GM19351 (cell line): Measurements from ENCODE around the gene C12orf54.
"Not testable (repeated sequence)": the region's sequence is repeated elsewhere in the genome, so short reads cannot be mapped to it uniquely, and the experiment has no call there.

Experiments
- ATAC-seq: cut with Tn5 transposase; IDR thresholded peaks from one replicate; pipeline ENCODE4 v1.9.1; 2021; ENCODE audit warnings: mild to moderate bottlenecking, moderate library complexity; ENCODE audit not compliant: unreplicated experiment

C12orf54 gene

DNA sequence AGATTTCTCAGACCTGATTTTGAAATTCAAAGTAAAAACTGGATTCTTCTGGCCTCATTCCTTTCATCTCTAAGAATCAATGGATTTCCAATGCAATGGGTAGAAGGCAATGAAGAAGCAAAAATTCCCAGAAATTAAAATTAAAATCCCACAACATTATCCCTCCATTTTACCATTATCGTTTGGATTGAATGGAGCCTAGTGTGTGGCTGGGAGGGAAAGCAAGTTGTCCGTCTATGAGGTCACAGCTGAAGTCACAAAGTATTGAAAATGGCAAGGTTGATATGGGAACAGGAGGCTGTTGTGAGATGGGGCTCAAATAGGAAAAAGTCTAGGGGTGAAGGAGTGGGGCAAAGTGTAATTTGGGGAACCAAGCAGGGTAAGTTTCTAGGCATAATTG is at the start of gene C12orf54:
Gene C12orf54, plus strand, starts transcription at position 301 of the 400 bp plus-strand sequence. CDS start 799 bp downstream, outside the sequence.
- ATAC-seq = no peak

DNA sequence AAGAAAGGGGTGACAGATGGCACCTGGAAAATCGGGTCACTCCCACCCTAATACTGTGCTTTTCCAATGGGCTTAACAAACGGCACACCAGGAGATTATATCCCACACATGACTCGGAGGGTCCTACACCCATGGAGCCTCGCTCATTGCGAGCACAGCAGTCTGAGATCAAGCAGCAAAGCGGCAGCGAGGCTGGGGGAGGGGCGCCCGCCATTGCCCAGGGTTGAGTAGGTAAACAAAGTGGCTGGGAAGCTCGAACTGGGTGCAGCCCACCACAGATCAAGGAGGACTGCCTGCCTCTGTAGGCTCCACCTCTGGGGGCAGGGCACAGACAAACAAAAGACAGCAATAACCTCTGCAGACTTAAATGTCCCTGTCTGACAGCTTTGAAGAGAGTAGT is 48.3 kb upstream of the C12orf54 start:
- ATAC-seq = not testable (repeated sequence)

- ATAC-seq = no peak
Measured at GRCh38 chr12:48441069-48441468, 41.2 kb upstream of the C12orf54 start.

- no peak for ATAC-seq
Measured at GRCh38 chr12:48442179-48442847, 40.0 kb upstream of the C12orf54 start.

GRCh38 chr12:48445538-48445937 is 36.8 kb upstream of the C12orf54 start:
- no peak for ATAC-seq

DNA sequence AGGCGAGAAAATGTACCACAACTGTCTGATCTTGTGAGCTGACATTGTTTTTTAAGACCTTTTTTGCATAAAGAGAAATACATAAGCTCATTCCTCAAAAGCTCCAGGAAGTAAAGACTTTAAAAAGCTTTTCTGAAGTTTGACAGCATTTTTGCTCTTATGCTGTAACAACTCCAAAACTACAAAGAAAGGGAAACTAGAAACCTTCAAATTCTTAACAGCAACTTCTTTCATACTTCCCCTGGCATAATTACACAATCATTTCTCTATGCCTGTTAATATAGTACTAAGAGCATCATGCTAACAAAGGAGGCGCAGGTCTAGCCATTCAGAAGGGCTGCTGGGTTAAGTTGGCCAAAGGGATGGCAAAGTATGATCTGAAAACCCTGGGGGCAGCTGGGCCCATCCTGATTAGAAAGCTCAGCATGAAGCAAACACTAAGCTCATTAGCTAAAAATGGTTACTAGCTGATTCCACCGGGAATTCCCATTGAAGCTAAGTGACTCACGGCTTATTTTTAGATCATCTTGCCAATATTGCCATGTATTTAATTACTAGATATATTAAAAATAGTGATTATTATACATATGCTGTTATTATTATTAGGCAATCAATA is 36.0 kb upstream of the C12orf54 start:
- no peak for ATAC-seq

DNA sequence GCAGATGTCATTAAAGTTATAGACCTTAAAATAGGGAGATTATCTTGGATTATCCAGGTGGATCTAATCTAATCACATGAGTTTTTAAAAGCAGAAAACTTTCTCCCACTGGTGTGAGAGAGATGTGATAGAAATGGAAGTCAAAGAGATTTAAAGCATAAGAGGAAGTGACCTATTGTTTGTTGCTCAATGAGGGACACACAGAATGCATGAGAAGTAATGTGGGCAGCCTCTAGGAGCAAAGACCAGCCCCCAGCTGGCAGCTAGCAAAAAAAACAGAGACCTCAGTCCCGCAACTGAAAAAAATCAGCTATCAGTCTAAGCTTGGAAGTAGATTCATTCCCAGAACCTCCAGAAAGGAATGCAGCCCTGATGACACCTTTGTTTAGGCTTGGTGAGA is 34.5 kb upstream of the C12orf54 start:
- ATAC-seq = no peak

DNA sequence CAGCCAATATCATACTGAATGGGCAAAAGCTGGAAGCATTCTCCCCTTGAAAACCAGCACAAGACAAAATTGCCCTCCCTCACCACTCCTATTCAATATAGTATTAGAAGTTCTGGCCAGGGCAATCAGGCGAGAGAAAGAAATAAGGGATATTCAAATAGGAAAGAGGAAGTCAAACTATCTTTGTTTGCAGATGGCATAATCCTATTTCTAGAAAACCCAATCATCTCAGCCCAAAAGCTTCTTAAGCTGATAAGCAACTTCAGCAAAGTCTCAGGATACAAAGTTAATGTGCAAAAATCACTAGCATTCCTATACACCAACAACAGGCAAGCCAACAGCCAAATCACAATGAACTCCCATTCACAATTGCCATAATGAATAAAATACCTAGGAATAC is 30.9 kb upstream of the C12orf54 start:
- no peak for ATAC-seq

DNA sequence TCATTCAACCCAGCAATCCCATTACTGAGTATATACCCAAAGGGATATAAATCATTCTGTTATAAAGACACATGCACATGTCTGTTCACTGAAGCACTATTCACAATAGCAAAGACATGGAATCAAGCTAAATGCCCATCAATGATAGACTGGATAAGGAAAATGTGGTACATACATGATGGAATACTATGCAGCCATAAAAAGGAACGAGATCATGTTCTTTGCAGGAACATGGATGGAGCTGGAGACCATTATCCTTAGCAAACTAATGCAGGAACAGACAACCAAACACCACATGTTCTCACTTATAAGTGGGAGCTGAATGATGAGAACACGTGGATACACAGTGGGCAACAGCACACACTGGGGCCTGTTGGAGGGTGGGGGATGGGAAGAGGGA is 29.3 kb upstream of the C12orf54 start:
- not testable (repeated sequence) for ATAC-seq

DNA sequence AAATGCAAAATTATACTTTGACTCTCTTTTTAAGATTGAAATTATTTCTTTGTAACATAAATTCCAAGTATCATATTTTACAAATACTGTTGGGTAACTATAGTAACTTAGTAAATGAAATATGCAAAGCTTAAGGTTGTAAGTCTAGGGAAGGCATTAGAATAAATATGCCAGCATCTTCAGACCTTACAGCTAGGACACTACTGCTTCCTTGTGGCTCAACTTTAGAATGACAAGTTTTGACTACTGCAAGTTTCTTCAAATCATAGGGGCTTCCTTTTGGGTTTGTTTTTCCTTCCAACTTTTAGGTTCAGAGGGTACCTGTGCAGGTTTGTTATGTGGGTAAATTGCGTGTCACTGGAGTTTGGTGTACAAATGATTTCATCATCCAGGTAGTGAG is 27.6 kb upstream of the C12orf54 start:
- ATAC-seq = no peak

GRCh38 chr12:48455116-48455515 is 27.2 kb upstream of the C12orf54 start:
- ATAC-seq = no peak

DNA sequence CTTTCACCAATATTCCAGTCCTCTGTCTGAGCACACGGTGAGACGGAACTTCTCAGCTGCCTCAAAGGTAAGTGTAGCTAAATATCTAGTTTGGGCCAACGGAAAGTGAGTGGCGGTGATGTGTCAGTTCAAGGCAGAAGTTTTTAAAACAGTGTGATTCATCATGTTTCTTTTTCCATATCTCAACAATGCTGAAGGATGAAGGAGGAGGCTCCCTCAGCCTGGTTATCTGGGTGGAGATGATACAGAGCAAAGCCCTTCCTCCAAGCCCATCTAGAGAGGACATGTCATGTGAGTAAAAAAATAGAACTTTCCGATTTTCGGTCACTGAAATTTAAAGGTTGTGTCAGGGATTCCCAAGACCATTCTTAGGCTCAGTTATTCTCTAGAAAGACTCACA is 23.0 kb upstream of the C12orf54 start:
- no peak for ATAC-seq

DNA sequence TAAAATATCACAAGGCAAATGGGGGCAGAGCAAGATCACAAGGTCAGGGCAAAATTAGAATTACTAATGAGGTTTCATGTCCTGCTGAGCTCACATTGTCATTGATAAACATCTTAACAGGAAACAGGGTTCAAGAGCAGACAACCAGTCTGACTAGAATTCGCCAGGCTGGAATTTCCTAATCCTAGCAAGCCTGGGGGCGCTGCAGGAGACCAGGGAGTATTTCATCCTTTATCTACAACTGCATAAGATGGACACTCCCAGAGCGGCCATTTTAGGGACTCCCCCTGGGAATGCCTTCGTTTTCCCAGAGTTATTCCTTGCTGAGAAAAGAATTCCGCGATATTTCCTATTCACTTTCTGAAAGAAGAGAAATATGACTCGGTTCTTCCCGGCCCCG is 13.3 kb upstream of the C12orf54 start:
- not testable (repeated sequence) for ATAC-seq

- ATAC-seq = no peak
Measured at GRCh38 chr12:48472259-48472658, 10.0 kb upstream of the C12orf54 start, which contains the start of gene ANP32D. Gene ANP32D, plus strand, starts transcription at chr12:48472559. Its CDS starts 106 bp downstream, at chr12:48472665.

GRCh38 chr12:48473061-48473460 is 9.2 kb upstream of the C12orf54 start:
- no peak for ATAC-seq

- ATAC-seq = not testable (repeated sequence)
Measured at GRCh38 chr12:48474497-48474896, 7.8 kb upstream of the C12orf54 start.

DNA sequence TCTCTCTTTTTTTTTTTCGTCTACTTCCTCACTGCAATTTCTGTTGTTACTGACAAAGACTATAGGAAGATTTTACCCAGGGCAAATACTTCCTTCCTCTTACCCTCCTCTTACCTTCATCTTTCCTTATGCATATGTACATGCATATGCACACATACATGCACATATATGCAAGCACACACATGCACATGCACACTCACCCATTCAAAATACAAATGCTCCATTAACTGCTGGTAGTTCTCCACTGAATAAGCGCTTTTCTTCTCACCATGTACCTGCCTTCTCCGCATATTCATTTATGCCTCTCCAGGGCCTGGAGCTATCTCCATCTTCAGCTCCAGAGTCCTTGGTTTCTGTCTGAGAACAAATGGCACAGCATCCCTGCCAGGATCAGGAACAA is 632 bp downstream of the C12orf54 start:
- ATAC-seq = no peak

GRCh38 chr12:48486261-48486660 is 4.0 kb downstream of the C12orf54 start:
- ATAC-seq = no peak

- ATAC-seq = no peak
Measured at GRCh38 chr12:48486679-48487078, 4.4 kb downstream of the C12orf54 start.

- peak; percentile 97 for ATAC-seq
Measured at GRCh38 chr12:48489012-48489411, 6.7 kb downstream of the C12orf54 start.

- not testable (repeated sequence) for ATAC-seq
Measured at GRCh38 chr12:48489456-48489855, 7.2 kb downstream of the C12orf54 start.

DNA sequence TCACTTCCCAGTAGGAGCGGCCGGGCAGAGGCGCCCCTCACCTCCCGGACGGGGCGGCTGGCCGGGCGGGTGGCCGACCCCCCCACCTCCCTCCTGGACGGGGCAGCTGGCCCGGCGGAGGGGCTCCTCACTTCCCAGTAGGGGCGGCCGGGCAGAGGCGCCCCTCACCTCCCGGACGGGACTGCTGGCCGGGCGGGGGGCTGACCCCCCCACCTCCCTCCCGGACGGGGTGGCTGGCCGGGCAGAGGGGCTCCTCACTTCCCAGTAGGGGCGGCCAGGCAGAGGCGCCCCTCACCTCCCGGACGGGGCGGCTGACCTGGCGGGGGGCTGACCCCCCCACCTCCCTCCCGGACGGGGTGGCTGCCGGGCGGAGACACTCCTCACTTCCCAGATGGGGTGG is 18.0 kb downstream of the C12orf54 start:
- not testable (repeated sequence) for ATAC-seq
